ENCODE data around the gene MAST4. TPM values are rescaled to one million over a fixed set of nuclear protein-coding genes. Genes with fewer than 3 reads are reported as not detected.

MAST4 gene
- polyA plus RNA-seq, 1 donor from 2014 or later, result 11.8 TPM

DNA sequence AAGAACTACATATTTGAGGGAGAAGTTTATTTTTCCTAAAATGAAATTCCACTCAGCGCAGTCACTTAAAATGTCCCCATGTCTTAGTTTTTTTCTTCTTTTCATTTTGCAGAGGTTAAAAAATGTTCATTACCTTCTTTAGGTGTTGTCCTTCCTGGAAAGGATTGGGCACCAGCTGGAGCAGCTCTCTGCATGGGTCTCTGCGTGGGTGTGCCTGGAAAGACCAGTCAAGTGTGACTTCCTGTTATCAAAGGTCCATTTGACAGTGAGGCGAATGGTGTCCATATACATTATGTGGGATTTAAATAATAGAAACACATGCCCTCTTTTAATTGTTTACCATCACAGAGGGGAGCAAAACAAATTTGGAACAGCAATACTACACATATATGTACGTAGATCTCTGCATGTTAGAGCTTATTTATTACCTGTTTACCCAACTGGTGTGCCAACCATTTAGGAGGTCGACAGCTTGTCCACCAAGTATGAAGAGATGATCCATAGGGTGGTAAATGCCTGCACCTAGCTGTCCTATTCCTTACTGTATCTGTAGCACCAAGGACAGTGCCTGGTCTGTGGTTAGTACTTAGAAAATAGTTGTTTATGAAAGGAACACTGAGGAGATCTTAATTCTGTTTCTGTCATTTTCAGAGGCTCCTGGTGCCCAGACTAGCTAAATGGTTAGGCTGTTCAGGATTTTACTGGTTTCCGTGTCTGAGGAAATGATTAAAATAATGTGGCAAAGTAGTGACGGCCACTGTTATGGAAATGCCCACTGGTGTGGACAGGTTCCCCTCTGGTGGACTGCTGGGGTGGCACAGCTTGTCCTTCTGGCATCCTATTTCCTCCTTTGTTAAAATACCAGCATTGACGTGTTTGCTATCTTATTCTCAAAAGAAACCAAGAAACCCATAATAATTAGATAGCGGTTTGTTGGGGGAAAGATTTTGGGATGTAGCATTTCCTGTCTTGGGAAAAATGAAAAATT is 200.4 kb downstream of the MAST4 start:
- Mint-ChIP-seq H3K27me3 (peaks cover 3% of the 10 kb centered on the region), H3K4me1 (peaks cover 0 to 9% (median 7%) of the 10 kb centered on the region in 3 donors), H3K36me3 (no peaks in the 10 kb centered on the region), H3K4me3 (no peak overlapping the region), H3K27ac (no peak overlapping the region), H3K9me3 (no peaks in the 10 kb centered on the region)

DNA sequence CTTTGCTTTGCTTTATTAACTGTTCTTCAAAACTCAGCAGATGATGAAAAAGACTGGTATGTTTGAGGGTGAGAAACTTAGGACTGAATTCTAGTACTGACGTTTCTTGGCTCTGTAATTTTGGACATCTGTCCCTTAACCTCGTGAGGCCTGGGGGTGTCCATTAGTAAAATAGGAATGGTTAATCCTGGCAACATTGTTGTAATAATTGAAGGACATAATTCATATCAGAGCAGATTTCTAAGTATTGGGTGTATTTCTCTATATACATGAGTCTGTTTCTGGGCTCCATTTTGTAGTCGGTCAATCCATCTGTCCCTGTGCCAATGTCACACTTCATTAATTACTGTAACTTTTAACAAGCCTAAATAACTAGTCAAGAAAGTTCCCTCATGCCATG is 206.7 kb downstream of the MAST4 start:
- no peak overlapping the region for H3K27ac Mint-ChIP-seq
- H3K27me3 Mint-ChIP-seq, result peaks cover 3% of the 10 kb centered on the region
- H3K36me3 Mint-ChIP-seq, result no peaks in the 10 kb centered on the region
- no peaks in the 10 kb centered on the region for H3K9me3 Mint-ChIP-seq
- no peak overlapping the region for H3K4me3 Mint-ChIP-seq
- peaks cover 0 to 4% (median 0%) of the 10 kb centered on the region in 3 donors for H3K4me1 Mint-ChIP-seq

DNA sequence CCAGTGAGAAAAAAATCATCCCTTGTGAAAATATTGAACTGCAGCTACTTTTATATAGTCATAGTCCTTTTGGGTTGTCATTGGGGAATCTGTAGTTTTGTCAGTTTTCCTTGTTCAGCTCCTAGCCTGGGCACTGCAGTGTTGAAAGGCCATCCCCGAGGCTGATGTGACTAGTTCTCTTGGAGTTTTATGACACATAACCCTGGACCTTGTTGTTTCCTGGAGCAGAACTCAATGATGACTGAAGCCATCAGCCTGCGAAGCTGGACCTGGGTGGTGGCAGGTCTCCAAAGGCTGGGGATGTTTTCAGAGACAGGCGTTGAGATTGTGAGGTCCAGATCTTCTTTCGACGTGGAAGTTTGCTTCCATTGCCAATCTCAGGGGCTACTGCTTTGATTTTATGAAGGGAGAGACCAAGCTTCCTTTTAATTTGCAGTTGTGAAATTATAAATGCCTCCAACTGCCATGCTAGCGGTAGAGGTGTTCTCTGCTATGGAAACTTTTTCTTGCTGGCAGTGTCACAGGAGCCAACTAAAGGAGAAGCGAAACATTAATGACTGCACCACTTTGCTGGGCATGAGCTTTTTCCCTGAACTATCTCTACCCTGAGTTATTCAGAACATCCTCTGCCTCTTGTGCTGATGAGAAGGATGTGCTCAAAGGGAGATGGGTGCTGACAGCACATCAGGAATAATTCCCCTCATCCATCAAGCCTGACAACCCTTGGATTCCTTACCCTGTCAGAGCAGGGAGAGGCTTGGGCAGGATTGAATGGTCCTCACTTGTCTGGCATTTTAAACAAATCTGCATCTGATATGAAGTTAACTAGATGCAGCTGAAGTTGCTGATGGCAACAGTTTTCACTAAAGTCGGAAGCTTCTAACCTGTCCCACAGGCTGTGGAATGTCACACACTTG is 209.6 kb downstream of the MAST4 start:
- H3K27me3 Mint-ChIP-seq, result peaks cover 4% of the 10 kb centered on the region

DNA sequence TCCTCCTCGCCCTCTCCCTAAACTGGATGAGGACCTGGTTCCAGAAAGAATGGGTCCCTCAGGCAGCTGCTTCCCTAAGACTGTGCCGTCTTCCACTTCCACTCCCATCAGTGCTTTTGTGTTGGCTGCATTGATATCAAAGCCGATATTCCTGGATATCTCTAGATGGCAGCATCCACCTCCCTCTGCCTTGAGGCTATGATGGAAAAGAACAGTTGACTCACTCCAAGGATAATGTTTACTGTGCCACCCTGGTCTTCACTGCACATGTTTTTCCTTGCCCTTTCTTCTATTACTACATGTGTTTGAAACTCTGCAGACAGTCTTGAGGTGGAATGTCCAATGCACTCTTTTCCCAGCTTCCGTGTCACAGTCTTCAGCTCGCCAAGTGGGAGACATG is 211.6 kb downstream of the MAST4 start:
- H3K27ac Mint-ChIP-seq, result peak overlapping the region in 1 of 3 donors; percentile 64
- H3K36me3 Mint-ChIP-seq, result no peaks in the 10 kb centered on the region
- no peaks in the 10 kb centered on the region for H3K9me3 Mint-ChIP-seq
- peaks cover 0 to 12% (median 0%) of the 10 kb centered on the region in 3 donors for H3K4me1 Mint-ChIP-seq
- peaks cover 4% of the 10 kb centered on the region for H3K27me3 Mint-ChIP-seq
- no peak overlapping the region for H3K4me3 Mint-ChIP-seq

More for the DNA sequence above, 209.6 kb downstream of the MAST4 start:
- Mint-ChIP-seq H3K4me3 (no peak overlapping the region), H3K9me3 (no peaks in the 10 kb centered on the region), H3K27ac (no peak overlapping the region), H3K36me3 (no peaks in the 10 kb centered on the region), H3K4me1 (peaks cover 0 to 7% (median 0%) of the 10 kb centered on the region in 3 donors)

DNA sequence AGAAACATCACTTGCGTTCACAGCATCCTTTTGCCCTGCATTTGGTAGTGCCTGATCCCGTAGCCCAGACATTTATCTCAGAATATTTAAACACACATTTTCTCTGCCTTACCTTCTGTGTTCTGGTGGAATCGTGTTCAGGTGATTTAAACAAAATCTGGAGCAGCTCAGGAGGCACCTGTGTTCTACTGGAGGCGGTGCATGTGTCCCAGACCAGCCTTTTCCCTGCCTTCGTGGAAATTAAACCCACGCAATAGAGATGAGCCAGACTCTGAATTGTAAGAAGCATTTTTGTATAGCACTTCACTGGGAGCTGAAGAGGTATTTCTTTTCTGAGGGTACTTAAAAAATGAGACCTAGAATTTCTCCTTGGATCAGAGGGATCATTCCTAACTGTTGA is 212.5 kb downstream of the MAST4 start:
- no peaks in the 10 kb centered on the region for H3K9me3 Mint-ChIP-seq
- peaks cover 4% of the 10 kb centered on the region for H3K27me3 Mint-ChIP-seq
- no peaks in the 10 kb centered on the region for H3K36me3 Mint-ChIP-seq

DNA sequence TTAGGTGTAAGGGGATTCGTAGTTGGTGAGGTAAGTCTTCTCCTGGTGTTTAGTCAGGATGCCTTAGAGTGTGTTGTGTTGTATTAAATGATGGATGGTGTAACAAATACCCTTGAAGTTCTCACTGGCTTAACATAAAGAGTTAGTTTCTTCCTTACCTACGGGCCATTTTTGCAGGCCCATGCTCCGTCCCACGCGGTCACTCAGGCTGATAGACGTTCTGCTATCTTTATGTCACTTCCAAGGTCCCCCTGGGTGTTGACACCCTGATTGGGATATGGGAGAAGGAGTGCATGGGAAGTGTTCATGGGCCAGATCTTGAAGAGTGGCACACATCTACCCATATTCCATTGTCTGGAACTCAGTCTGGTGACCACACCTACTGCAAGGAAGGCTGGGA is 214.0 kb downstream of the MAST4 start:
- Mint-ChIP-seq H3K9me3 (no peaks in the 10 kb centered on the region), H3K27ac (peak overlapping the region in 1 of 3 donors; percentile 15), H3K4me3 (no peak overlapping the region), H3K27me3 (peaks cover 4% of the 10 kb centered on the region), H3K36me3 (no peaks in the 10 kb centered on the region), H3K4me1 (peaks cover 0 to 18% (median 3%) of the 10 kb centered on the region in 3 donors)

More for the DNA sequence above, 212.5 kb downstream of the MAST4 start:
- H3K27ac Mint-ChIP-seq, result no peak overlapping the region
- no peak overlapping the region for H3K4me3 Mint-ChIP-seq
- peaks cover 0 to 13% (median 2%) of the 10 kb centered on the region in 3 donors for H3K4me1 Mint-ChIP-seq

DNA sequence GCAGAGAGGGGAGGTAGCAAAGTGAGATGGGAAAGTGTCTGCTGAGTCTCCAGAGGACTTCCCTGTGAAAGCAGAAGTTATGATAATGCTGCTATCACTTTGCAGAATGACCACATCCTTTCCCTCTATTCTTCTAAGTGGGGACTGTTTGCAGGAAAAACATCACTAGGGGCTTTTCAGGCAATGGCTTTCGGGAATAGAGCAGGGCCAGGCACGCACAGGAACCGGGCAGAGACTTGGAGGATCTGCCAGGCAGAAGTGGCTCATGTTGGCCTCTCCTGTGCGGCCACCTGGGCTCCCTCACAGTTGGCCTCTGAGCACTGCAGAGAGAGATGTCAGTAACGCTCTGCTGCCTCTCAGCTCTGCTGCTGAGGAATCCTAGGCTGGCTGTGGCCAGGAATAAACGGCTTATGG is 214.7 kb downstream of the MAST4 start:
- Mint-ChIP-seq H3K4me3 (no peak overlapping the region), H3K4me1 (peaks cover 0 to 18% (median 3%) of the 10 kb centered on the region in 3 donors), H3K9me3 (no peaks in the 10 kb centered on the region), H3K27ac (no peak overlapping the region), H3K27me3 (peaks cover 4% of the 10 kb centered on the region), H3K36me3 (no peaks in the 10 kb centered on the region)

DNA sequence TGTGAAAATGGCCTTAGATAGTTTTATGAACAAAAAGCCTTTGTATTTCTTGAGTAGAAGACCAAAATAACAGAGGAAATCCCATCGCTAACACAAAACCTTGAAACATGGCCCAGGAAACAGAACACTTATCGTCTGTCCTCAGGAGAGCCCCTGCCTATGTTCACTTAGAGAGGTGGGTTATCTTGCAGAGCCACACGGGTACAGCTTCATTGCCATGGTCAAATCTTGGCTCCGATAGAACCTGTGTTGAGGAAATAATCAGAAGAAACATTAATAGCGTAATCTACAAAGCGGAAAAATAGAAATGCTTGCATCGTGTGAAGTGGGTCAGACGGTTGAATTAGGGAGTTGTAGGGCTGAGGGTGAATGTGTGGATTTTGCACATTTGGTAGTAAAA is 216.1 kb downstream of the MAST4 start:
- Mint-ChIP-seq H3K9me3 (no peaks in the 10 kb centered on the region), H3K27ac (no peak overlapping the region), H3K36me3 (no peaks in the 10 kb centered on the region), H3K27me3 (peaks cover 4% of the 10 kb centered on the region), H3K4me3 (peak overlapping the region in 1 of 4 donors; percentile 61), H3K4me1 (peaks cover 0 to 18% (median 3%) of the 10 kb centered on the region in 3 donors)

DNA sequence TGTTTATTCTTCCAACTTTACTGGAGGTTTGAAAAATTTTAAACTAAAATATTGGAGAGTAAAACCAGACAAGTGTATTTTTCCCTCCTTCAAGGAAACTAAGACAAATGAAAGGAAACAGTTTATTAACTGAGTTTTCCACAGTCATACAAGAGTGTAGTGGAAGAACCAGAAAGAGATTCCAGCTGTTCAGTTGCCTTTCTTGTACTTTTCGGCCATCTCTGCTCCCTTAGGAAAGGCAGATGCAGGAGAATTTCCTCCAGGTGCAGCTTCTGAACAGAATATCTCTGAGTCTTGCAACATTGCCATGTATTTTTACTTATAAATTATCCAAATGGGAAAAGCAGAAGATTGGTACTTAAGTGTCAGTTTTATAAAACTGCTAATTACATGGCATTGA is 217.1 kb downstream of the MAST4 start:
- H3K36me3 Mint-ChIP-seq, result no peaks in the 10 kb centered on the region
- H3K9me3 Mint-ChIP-seq, result no peaks in the 10 kb centered on the region
- peaks cover 1% of the 10 kb centered on the region for H3K27me3 Mint-ChIP-seq
- H3K4me3 Mint-ChIP-seq, result no peak overlapping the region
- peaks cover 0 to 16% (median 3%) of the 10 kb centered on the region in 3 donors for H3K4me1 Mint-ChIP-seq
- H3K27ac Mint-ChIP-seq, result no peak overlapping the region

DNA sequence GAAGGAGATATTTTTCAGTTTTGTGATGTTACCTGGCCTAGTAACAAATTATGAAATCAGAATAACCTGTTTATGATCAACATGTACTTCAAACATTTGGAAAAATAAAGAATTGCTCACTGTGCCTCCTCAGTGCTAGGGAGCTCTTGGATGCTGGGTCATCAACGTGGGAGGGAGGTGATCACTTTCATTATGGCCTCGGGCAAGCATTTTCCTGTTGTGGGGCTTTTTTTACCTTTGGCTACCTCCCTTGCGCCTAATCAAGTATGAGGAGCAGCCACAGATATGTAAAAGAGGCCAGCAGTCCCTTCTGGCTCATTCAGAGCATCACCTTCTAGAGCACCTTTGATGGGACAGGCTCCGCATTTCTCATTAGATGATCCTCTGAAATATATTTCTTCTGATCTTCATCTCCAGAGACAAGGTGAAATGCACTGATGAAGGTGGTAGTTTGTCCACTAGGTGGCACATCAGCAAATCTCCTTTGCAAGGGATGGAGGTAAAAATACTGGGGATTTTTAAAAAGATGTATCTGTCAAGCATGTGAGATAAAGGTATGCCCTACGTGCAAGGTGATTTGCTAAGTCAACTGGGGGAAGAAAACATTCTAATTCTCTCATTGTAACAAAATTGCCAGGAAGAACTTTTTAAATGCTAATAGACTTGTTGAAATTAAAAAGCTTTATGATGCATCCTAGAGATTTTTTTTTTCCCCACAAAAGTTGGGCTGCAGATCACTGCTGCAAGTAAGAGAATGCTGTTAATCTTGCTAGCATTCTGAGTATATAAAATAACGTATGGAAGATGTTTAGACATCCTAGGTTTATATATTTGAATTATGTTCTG is 218.2 kb downstream of the MAST4 start:
- H3K36me3 Mint-ChIP-seq, result no peaks in the 10 kb centered on the region
- H3K9me3 Mint-ChIP-seq, result no peaks in the 10 kb centered on the region
- H3K4me3 Mint-ChIP-seq, result no peak overlapping the region
- peak overlapping the region in 1 of 3 donors; percentile 16 for H3K27ac Mint-ChIP-seq
- no peaks in the 10 kb centered on the region for H3K27me3 Mint-ChIP-seq
- peaks cover 0 to 16% (median 3%) of the 10 kb centered on the region in 3 donors for H3K4me1 Mint-ChIP-seq

DNA sequence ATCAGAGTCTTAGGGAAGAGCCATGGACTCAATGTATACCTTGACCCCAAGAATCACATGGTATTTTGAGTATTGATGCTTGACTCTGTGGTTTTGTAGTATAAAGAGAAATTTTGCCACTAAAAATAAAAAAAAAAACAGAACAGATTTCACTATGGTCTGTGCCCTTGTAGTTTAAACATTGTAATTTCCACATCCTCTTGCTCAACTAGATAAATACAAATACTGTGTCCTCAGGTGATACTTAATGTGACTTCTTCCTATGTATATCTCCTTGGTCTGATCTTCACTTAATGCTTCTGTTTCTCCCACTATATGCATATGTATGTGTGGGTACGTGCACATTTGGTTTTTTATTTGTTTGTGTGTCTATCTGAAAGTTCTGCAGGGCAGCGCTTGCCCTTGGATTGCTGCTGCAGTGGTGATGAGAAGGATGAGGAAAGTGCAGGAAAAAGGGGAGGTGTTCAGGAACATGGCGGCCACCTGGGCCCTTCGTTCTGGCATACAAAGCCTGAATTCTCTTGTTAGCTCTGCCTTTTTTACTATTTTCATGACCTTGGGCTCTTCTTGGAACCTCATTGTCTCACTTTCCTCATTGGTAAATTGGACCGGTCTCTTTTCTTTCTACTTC is 222.2 kb downstream of the MAST4 start:
- H3K4me3 Mint-ChIP-seq, result no peak overlapping the region
- H3K4me1 Mint-ChIP-seq, result peaks cover 3 to 16% (median 7%) of the 10 kb centered on the region in 3 donors
- H3K36me3 Mint-ChIP-seq, result no peaks in the 10 kb centered on the region
- no peaks in the 10 kb centered on the region for H3K27me3 Mint-ChIP-seq
- no peaks in the 10 kb centered on the region for H3K9me3 Mint-ChIP-seq
- H3K27ac Mint-ChIP-seq, result no peak overlapping the region

DNA sequence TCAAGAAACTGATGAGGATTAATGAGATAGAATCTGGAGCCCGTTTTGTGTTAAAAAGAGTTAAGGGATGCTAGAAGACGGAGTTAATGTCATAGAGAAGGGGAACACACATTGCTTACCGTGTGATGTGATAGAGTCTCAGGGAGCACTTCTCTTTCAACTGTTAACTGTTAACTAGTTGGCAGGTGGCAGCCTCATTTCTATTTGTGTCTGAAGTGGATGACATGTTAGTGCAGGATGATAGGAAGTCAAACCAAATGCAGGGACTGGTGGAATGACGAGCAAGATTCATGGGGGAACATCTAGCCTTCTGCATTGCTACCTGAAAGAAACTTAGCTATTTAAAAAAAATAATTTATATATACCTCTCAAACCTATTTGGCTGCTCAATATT is 222.7 kb downstream of the MAST4 start:
- H3K9me3 Mint-ChIP-seq, result no peaks in the 10 kb centered on the region
- no peaks in the 10 kb centered on the region for H3K36me3 Mint-ChIP-seq
- H3K27me3 Mint-ChIP-seq, result no peaks in the 10 kb centered on the region
- no peak overlapping the region for H3K4me3 Mint-ChIP-seq
- peaks cover 0 to 13% (median 7%) of the 10 kb centered on the region in 3 donors for H3K4me1 Mint-ChIP-seq
- no peak overlapping the region for H3K27ac Mint-ChIP-seq

DNA sequence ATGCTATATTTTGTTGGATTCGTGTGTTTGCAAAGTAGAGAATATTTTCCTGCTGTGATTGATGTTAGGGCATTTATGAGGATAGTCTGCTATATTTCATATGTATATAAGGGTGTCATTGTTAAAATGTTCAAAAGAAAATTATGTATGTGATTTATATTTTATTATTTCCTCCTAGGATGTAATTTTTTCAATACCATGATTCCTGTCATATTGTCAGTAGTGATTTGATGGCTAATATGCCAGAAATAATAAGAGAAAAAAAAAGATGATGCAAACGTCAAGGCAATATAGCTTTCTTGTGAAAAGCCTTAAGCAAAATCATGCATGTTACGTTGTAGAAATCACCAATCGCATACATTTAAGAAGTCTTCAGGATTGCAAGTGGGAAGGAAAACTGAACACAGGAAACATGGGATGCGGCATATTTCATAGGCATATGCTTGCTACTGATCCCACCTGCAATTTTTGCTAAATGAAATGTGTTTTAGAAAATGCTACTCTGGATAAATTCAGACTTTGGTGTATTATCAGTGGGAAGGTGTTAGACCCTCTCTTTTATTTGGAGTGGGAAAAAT is 224.5 kb downstream of the MAST4 start:
- Mint-ChIP-seq H3K4me1 (peaks cover 0 to 12% (median 7%) of the 10 kb centered on the region in 3 donors), H3K36me3 (no peaks in the 10 kb centered on the region), H3K4me3 (no peak overlapping the region), H3K27me3 (no peaks in the 10 kb centered on the region), H3K27ac (no peak overlapping the region), H3K9me3 (no peaks in the 10 kb centered on the region)

All from IgD-negative memory B cell (primary cell).